NT2/D1 (cell line): Measurements from ENCODE around the gene LETMD1.

ENCODE experiments used
- DNase-seq: peaks from one replicate; pipeline ENCODE4 v3.0.0-alpha.2; 2011; ENCODE audit warnings: low read depth, low spot score
- H3K27me3 ChIP-seq: 2 replicates; pipeline ENCODE4 v1.6.0; 2011; ENCODE audit warnings: mild to moderate bottlenecking; ENCODE audit not compliant: insufficient read length, insufficient read depth
- H3K36me3 ChIP-seq: 2 replicates; pipeline ENCODE4 v1.6.1; 2011; ENCODE audit warnings: mild to moderate bottlenecking, low read length, mixed read lengths; ENCODE audit not compliant: insufficient read depth, insufficient read length
- H3K4me1 ChIP-seq: 2 replicates; pipeline ENCODE4 v1.5.1; 2011; ENCODE audit not compliant: insufficient read depth, insufficient read length
- H3K4me3 ChIP-seq: 2 replicates; pipeline ENCODE4 v1.5.1; 2011; ENCODE audit warnings: low read depth; ENCODE audit not compliant: insufficient read length
- H3K9ac ChIP-seq: 2 replicates; pipeline ENCODE4 v1.6.0; 2011; ENCODE audit warnings: low read depth; ENCODE audit not compliant: insufficient read length
- H3K9me3 ChIP-seq: 2 replicates; pipeline ENCODE4 v1.5.1; 2011; ENCODE audit warnings: mild to moderate bottlenecking, low read length; ENCODE audit not compliant: insufficient read depth
- SUZ12 ChIP-seq: IDR thresholded peaks from 2 replicates; pipeline ENCODE4 v1.6.1; 2011; ENCODE audit not compliant: insufficient read length, insufficient read depth; ENCODE audit errors: extremely low read depth
- YY1 ChIP-seq: IDR thresholded peaks from 2 replicates; pipeline ENCODE4 v1.6.1; 2011; ENCODE audit not compliant: insufficient read length, insufficient read depth
- ZNF274 ChIP-seq: IDR thresholded peaks from 2 replicates; pipeline ENCODE4 v1.6.1; 2011; ENCODE audit warnings: mild to moderate bottlenecking, low read depth, low read length

LETMD1 gene

GRCh38 chr12:51018956-51019355 is 29.2 kb upstream of the LETMD1 start:
- Histone ChIP-seq H3K4me3 (no peak overlapping the region), H3K4me1 (no peaks in the 10 kb centered on the region), H3K36me3 (peaks cover 6% of the 10 kb centered on the region), H3K9me3 (no peaks in the 10 kb centered on the region), H3K27me3 (no peaks in the 10 kb centered on the region), H3K9ac (no peak overlapping the region)
- TF ChIP-seq YY1 (no peak), ZNF274 (no peak), SUZ12 (no peak)
- DNase-seq, result no peak

GRCh38 chr12:51019927-51020326 is 28.2 kb upstream of the LETMD1 start:
- H3K27me3 ChIP-seq, result no peaks in the 10 kb centered on the region
- no peaks in the 10 kb centered on the region for H3K4me1 ChIP-seq
- no peak overlapping the region for H3K9ac ChIP-seq

GRCh38 chr12:51020448-51021182 is 27.5 kb upstream of the LETMD1 start:
- TF ChIP-seq SUZ12, result no peak
- TF ChIP-seq YY1, result no peak
- TF ChIP-seq ZNF274, result no peak
- H3K4me3 ChIP-seq, result no peak overlapping the region
- H3K27me3 ChIP-seq, result no peaks in the 10 kb centered on the region
- no peaks in the 10 kb centered on the region for H3K4me1 ChIP-seq
- H3K9ac ChIP-seq, result no peak overlapping the region
- no peaks in the 10 kb centered on the region for H3K9me3 ChIP-seq
- DNase-seq, result no peak
- peaks cover 6% of the 10 kb centered on the region for H3K36me3 ChIP-seq

More at GRCh38 chr12:51019927-51020326, 28.2 kb upstream of the LETMD1 start:
- Histone ChIP-seq H3K9me3 (no peaks in the 10 kb centered on the region), H3K36me3 (peaks cover 6% of the 10 kb centered on the region), H3K4me3 (no peak overlapping the region)
- no peak for DNase-seq
- no peak for TF ChIP-seq ZNF274
- no peak for TF ChIP-seq SUZ12

- no peaks in the 10 kb centered on the region for H3K27me3 ChIP-seq
- H3K4me3 ChIP-seq, result no peak overlapping the region
- H3K9ac ChIP-seq, result no peak overlapping the region
- DNase-seq, result no peak
- H3K4me1 ChIP-seq, result no peaks in the 10 kb centered on the region
- no peaks in the 10 kb centered on the region for H3K9me3 ChIP-seq
- TF ChIP-seq SUZ12 (no peak), ZNF274 (no peak), YY1 (no peak)
- H3K36me3 ChIP-seq, result peaks cover 6% of the 10 kb centered on the region
These were observed 26.4 kb upstream of the LETMD1 start for GRCh38 chr12:51021694-51022093.

- no peak overlapping the region for H3K4me3 ChIP-seq
- TF ChIP-seq ZNF274, result no peak
- no peak for TF ChIP-seq YY1
- no peak for TF ChIP-seq SUZ12
- H3K9ac ChIP-seq, result peak overlapping the region; percentile 36
- H3K27me3 ChIP-seq, result no peaks in the 10 kb centered on the region
- H3K36me3 ChIP-seq, result peaks cover 6% of the 10 kb centered on the region
- H3K4me1 ChIP-seq, result peaks cover 4% of the 10 kb centered on the region
- DNase-seq, result no peak
- H3K9me3 ChIP-seq, result no peaks in the 10 kb centered on the region
These were observed 24.3 kb upstream of the LETMD1 start for GRCh38 chr12:51023625-51024382.

GRCh38 chr12:51025338-51025835 is 22.7 kb upstream of the LETMD1 start:
- Histone ChIP-seq H3K9me3 (no peaks in the 10 kb centered on the region), H3K4me3 (peak overlapping the region; percentile 79), H3K36me3 (peaks cover 6% of the 10 kb centered on the region), H3K27me3 (no peaks in the 10 kb centered on the region), H3K4me1 (peaks cover 7% of the 10 kb centered on the region), H3K9ac (peak overlapping the region; percentile 94)
- TF ChIP-seq SUZ12 (no peak), ZNF274 (no peak), YY1 (no peak)
- no peak for DNase-seq

- H3K9me3 ChIP-seq, result no peaks in the 10 kb centered on the region
- H3K4me3 ChIP-seq, result peak within 1 kb of the TSS; percentile 79
- peak within 1 kb of the TSS; percentile 94 for H3K9ac ChIP-seq
- no peaks in the 10 kb centered on the region for H3K27me3 ChIP-seq
- TF ChIP-seq YY1 (no peak), ZNF274 (no peak), SUZ12 (no peak)
- peak; percentile 94 for DNase-seq
- H3K36me3 ChIP-seq, result peaks cover 4% of the 10 kb centered on the region
- H3K4me1 ChIP-seq, result peaks cover 7% of the 10 kb centered on the region
These were observed 22.1 kb upstream of the LETMD1 start, which contains the start of gene SLC11A2 for GRCh38 chr12:51025836-51026638. Gene SLC11A2, minus strand, starts transcription at chr12:51026384. Its CDS starts 15,656 bp downstream, at chr12:51010728.
